ENCODE data around the gene TMEM119. TPM values are rescaled to one million over a fixed set of nuclear protein-coding genes. Genes with fewer than 3 reads are reported as not detected.

Gene TMEM119
- total and polyA plus RNA-seq, 9 of the 15 experiments (the other 6 are each of a cell fraction or from before 2014, with no cell fraction given) = 0.18 TPM; not detected in 8

DNA sequence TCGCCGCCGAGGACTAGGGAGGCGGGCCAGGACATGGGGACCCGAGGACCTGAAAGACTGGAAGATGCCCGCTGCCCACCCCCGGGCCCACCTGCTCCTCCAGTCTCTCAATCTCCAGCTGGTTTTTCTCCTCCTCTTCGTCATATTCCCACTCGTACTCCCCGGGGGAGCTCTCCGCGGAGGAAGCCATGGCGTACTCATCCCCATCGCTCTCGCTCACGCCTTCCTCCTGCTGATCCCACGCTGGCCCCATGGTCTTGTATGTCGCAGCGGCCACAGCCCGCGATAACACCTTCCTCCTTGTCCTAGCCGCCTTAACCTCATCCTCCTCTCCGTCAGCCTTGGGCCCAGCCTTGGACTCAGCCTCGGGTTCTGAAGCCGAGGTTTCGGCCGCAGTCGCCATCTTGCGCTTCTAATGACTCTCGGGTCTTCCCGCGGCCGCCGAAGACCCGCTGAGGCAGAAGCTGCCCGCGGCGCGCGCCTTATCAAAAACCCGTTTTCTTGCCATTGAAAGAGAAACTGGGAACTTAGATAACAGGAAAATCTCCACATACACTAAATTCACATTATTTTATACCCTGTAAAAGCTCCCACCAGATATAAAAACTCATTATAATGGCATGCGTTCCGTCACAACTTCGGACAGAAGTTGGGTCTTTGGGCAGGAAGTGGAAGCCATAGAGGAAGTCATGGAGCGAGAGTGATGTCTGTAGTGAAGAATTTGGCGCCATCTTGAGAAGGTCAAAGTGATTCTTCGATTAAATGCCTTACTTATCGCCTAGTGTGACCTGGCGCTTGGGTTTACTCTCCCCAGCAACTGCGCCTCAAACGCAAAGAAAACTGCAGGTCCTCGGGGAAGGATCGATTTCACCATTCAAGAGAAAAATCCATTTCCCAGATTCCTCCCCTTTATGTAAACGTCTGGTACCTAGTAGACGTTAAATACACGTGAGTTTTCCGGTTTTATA, 36.8 kb downstream of the TMEM119 start, which contains the start of gene SART3 (continued):
- TF ChIP-seq, protein P1, sequence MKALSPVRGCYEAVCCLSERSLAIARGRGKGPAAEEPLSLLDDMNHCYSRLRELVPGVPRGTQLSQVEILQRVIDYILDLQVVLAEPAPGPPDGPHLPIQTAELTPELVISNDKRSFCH (CRISPR knock-in tag; IDR thresholded peaks at IDR 0.05) = no peak
- TF ChIP-seq, protein P1 (tag; IDR thresholded peaks at IDR 0.05) = peak; percentile 14; the same call in 1 of the 2 replicates
- TF ChIP-seq ZNF445 (CRISPR knock-in tag; IDR thresholded peaks at IDR 0.05; ENCODE audit: low read depth) = no peak
- peak in 1 of 2 experiments; percentile 83; a peak in 2 of 4 replicates for TF ChIP-seq HDAC1 (IDR thresholded peaks at IDR 0.05)
- TF ChIP-seq, protein P2, sequence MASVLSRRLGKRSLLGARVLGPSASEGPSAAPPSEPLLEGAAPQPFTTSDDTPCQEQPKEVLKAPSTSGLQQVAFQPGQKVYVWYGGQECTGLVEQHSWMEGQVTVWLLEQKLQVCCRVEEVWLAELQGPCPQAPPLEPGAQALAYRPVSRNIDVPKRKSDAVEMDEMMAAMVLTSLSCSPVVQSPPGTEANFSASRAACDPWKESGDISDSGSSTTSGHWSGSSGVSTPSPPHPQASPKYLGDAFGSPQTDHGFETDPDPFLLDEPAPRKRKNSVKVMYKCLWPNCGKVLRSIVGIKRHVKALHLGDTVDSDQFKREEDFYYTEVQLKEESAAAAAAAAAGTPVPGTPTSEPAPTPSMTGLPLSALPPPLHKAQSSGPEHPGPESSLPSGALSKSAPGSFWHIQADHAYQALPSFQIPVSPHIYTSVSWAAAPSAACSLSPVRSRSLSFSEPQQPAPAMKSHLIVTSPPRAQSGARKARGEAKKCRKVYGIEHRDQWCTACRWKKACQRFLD (CRISPR knock-in tag; IDR thresholded peaks at IDR 0.05) = no peak
- peak; percentile 96 for TF ChIP-seq RBFOX2 (IDR thresholded peaks at IDR 0.05; ENCODE audit: low read depth, low read length)
- no peak for TF ChIP-seq RAD51 (IDR thresholded peaks at IDR 0.05; ENCODE audit: borderline replicate concordance, low read depth)
- TF ChIP-seq NBN (IDR thresholded peaks at IDR 0.05; ENCODE audit: low read depth) = peak; percentile 32
- TF ChIP-seq SP1 (CRISPR knock-in tag; IDR thresholded peaks at IDR 0.05) = peak; percentile 16; the same call in 1 of the 2 replicates
- TF ChIP-seq, protein P3, sequence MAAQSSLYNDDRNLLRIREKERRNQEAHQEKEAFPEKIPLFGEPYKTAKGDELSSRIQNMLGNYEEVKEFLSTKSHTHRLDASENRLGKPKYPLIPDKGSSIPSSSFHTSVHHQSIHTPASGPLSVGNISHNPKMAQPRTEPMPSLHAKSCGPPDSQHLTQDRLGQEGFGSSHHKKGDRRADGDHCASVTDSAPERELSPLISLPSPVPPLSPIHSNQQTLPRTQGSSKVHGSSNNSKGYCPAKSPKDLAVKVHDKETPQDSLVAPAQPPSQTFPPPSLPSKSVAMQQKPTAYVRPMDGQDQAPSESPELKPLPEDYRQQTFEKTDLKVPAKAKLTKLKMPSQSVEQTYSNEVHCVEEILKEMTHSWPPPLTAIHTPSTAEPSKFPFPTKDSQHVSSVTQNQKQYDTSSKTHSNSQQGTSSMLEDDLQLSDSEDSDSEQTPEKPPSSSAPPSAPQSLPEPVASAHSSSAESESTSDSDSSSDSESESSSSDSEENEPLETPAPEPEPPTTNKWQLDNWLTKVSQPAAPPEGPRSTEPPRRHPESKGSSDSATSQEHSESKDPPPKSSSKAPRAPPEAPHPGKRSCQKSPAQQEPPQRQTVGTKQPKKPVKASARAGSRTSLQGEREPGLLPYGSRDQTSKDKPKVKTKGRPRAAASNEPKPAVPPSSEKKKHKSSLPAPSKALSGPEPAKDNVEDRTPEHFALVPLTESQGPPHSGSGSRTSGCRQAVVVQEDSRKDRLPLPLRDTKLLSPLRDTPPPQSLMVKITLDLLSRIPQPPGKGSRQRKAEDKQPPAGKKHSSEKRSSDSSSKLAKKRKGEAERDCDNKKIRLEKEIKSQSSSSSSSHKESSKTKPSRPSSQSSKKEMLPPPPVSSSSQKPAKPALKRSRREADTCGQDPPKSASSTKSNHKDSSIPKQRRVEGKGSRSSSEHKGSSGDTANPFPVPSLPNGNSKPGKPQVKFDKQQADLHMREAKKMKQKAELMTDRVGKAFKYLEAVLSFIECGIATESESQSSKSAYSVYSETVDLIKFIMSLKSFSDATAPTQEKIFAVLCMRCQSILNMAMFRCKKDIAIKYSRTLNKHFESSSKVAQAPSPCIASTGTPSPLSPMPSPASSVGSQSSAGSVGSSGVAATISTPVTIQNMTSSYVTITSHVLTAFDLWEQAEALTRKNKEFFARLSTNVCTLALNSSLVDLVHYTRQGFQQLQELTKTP (IDR thresholded peaks at IDR 0.05; ENCODE audit: low read depth in 1 of 2, partially characterized antibody in 2 of 2) = peak in 1 of 2 experiments; percentile 11
- TF ChIP-seq, protein P4, sequence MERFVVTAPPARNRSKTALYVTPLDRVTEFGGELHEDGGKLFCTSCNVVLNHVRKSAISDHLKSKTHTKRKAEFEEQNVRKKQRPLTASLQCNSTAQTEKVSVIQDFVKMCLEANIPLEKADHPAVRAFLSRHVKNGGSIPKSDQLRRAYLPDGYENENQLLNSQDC (CRISPR knock-in tag; IDR thresholded peaks at IDR 0.05) = peak; percentile 77; the same call in 1 of the 2 replicates
- TF ChIP-seq, protein P5, sequence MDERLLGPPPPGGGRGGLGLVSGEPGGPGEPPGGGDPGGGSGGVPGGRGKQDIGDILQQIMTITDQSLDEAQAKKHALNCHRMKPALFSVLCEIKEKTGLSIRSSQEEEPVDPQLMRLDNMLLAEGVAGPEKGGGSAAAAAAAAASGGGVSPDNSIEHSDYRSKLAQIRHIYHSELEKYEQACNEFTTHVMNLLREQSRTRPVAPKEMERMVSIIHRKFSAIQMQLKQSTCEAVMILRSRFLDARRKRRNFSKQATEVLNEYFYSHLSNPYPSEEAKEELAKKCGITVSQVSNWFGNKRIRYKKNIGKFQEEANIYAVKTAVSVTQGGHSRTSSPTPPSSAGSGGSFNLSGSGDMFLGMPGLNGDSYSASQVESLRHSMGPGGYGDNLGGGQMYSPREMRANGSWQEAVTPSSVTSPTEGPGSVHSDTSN (CRISPR knock-in tag; IDR thresholded peaks at IDR 0.05; ENCODE audit: low read depth) = no peak
- TF ChIP-seq, protein P5 (tag; conservative IDR thresholded peaks at IDR 0.05; ENCODE audit: low read depth) = 0 out of 2 replicates have a peak, but pooled peaks have one; percentile 22
- no peak for TF ChIP-seq ZFP36 (IDR thresholded peaks at IDR 0.05; ENCODE audit: low read depth, low read length, partially characterized antibody)
- TF ChIP-seq, protein P6, sequence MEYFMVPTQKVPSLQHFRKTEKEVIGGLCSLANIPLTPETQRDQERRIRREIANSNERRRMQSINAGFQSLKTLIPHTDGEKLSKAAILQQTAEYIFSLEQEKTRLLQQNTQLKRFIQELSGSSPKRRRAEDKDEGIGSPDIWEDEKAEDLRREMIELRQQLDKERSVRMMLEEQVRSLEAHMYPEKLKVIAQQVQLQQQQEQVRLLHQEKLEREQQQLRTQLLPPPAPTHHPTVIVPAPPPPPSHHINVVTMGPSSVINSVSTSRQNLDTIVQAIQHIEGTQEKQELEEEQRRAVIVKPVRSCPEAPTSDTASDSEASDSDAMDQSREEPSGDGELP (CRISPR knock-in tag; IDR thresholded peaks at IDR 0.05; ENCODE audit: borderline replicate concordance) = peak; percentile 50
